Ishikawa (cell line): Measurements from ENCODE around the gene CNNM2.

Experiments
- CEBPB ChIP-seq: IDR thresholded peaks from 2 replicates; pipeline ENCODE4 v1.6.1; 2012
- CREB1 ChIP-seq: IDR thresholded peaks from 2 replicates; pipeline ENCODE4 v1.6.1; 2012; ENCODE audit warnings: low read depth
- EGR1 ChIP-seq: IDR thresholded peaks from 2 replicates; pipeline ENCODE4 v1.6.1; 2012
- EP300 ChIP-seq: IDR thresholded peaks from 2 replicates; pipeline ENCODE4 v1.6.1; 2012; ENCODE audit warnings: borderline replicate concordance
- FOXM1 ChIP-seq: IDR thresholded peaks from 2 replicates; pipeline ENCODE4 v1.6.1; 2012; ENCODE audit warnings: low read depth, borderline replicate concordance
- NFIC ChIP-seq: IDR thresholded peaks from 2 replicates; pipeline ENCODE4 v1.6.1; 2012
- RAD21 ChIP-seq: IDR thresholded peaks from 2 replicates; pipeline ENCODE4 v1.6.1; 2012; ENCODE audit warnings: low read depth
- REST ChIP-seq: IDR thresholded peaks from 2 replicates; pipeline ENCODE4 v1.6.1; 2012; ENCODE audit warnings: low read depth, mild to moderate bottlenecking
- TAF1 ChIP-seq: IDR thresholded peaks from 2 replicates; pipeline ENCODE4 v1.6.1; 2012; ENCODE audit warnings: low read depth, mild to moderate bottlenecking
- TCF12 ChIP-seq: IDR thresholded peaks from 2 replicates; pipeline ENCODE4 v1.6.1; 2012; ENCODE audit warnings: low read depth
- TEAD4 ChIP-seq: IDR thresholded peaks from 2 replicates; pipeline ENCODE4 v1.6.1; 2012
- YY1 ChIP-seq: IDR thresholded peaks from 2 replicates; pipeline ENCODE4 v1.6.1; 2012; ENCODE audit warnings: low read depth
- ZBTB7A ChIP-seq: IDR thresholded peaks from 2 replicates; pipeline ENCODE4 v1.6.1; 2012; ENCODE audit warnings: low read depth
- TF ChIP-seq, protein P1 (sequence below): IDR thresholded peaks from 2 replicates; pipeline ENCODE4 v1.6.1; 2012
- TF ChIP-seq, protein P2 (sequence below): IDR thresholded peaks from 2 replicates; pipeline ENCODE4 v1.6.1; 2012

Gene CNNM2

DNA sequence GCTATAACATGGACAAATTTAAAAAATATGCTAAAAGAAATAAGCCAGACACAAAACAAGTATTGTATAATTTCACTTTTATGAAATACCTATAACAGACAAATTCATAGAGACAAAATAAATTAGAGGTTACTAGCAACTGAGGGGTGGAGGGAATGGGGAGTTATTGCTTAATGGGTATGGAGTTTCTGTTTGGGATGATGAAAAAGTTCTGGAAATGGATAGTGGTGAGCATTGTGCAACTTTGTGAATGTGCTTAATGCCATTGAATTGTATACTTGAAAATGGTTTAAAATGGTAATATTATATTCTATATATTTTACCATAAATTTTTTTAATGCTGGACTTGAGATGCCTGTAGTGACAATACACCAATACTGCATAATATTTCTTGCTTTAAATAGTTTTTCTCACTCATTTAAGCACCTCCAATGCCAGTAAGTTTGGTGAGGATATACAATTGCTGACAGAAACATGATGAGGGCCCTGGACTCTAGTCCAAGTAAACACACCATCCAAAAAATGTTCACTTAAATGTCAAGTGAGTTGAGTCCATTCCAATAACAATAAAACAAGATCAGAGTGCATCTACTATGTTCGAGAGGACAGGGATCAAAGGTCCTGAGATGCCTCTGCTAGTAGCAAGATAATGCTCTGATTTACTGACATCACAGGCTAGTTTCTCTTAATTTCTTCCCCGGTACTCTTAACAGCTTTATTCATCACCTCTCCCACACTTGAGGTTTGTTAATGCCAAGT lies 203.1 kb downstream of the CNNM2 start:
- TF ChIP-seq CEBPB (peak; percentile 29; the same call in 1 of the 2 replicates), RAD21 (no peak)

DNA sequence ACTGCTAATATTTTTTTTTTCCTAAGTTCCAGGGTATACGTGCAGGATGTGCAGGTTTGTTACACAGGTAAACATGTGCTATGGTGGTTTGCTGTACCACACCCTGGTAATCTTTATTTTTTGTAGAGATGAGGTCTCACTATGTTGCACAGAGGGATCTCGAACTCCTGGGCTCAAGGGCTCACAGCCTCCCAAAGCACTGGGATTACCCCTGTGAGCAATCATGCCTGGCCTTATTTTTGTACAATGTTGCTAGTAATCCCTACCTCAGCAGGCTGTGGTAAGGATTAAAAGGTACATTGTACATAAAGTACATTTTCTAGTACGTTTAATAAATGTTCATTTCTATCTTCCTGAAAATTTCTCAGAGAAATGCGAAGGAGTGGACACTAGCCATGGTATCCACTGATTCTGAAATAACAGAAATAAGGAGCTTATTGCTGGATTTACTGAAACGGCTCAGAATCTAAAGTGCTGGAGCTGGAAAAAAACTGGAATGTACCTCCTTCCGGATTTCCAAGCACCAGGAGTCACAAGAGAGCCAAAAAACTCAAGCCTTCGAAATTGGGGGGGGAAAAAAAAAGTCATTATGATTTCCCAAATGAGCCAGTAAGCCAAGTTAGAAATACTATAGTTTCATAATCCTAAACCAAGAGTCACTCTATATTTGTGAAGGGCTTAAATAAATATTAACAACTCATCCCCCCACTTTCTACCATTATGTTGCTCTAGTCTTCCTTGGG lies 205.4 kb downstream of the CNNM2 start:
- no peak for TF ChIP-seq TCF12
- no peak for TF ChIP-seq FOXM1
- TF ChIP-seq RAD21: no peak
- TF ChIP-seq, protein P1, sequence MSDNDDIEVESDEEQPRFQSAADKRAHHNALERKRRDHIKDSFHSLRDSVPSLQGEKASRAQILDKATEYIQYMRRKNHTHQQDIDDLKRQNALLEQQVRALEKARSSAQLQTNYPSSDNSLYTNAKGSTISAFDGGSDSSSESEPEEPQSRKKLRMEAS: no peak
- TF ChIP-seq TEAD4: no peak
- TF ChIP-seq NFIC: no peak
- TF ChIP-seq EGR1: no peak
- no peak for TF ChIP-seq YY1
- no peak for TF ChIP-seq TAF1
- no peak for TF ChIP-seq CEBPB
- no peak for TF ChIP-seq ZBTB7A
- TF ChIP-seq EP300: no peak
- no peak for TF ChIP-seq REST
- no peak for TF ChIP-seq CREB1
- TF ChIP-seq, protein P2, sequence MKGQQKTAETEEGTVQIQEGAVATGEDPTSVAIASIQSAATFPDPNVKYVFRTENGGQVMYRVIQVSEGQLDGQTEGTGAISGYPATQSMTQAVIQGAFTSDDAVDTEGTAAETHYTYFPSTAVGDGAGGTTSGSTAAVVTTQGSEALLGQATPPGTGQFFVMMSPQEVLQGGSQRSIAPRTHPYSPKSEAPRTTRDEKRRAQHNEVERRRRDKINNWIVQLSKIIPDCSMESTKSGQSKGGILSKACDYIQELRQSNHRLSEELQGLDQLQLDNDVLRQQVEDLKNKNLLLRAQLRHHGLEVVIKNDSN: no peak

DNA sequence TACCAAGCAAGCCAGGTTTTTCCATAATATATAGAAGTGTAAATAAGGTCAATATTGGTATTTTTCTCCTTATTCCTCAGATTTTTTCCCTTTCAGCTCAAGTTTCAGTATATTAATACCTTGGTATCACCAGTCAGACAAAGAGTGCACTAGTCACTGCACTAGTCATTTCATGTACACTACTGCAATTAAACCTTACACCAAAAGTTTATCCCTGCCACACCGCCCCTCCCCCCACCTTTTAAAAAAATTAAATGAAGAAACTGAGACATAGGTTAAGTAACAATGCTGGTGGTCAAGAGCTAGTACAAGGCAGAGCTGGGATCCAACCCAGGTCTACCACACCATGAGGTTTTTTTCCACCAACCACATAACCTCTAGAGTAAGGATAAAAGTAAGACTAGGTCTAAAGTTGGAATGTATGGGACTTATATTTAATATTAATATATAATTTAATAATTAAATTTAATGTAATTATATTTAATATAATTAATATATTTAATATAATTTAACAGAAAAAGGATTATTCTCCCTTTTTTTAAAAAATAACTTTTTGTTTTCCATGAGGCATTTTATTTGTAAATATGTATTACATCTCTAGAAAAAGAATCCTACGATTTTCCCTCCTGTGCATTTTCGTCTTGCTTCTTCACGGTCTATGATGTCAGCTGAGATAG lies 206.5 kb downstream of the CNNM2 start:
- TF ChIP-seq CREB1 (no peak), EP300 (no peak), TEAD4 (no peak), NFIC (no peak), EGR1 (no peak), YY1 (no peak), REST (no peak), RAD21 (no peak), FOXM1 (no peak), TCF12 (no peak), ZBTB7A (no peak), TAF1 (no peak), CEBPB (no peak)

- TF ChIP-seq REST (no peak), ZBTB7A (no peak), EGR1 (no peak), NFIC (no peak), TAF1 (no peak), YY1 (no peak), TEAD4 (no peak), EP300 (no peak), CEBPB (no peak), FOXM1 (no peak), TCF12 (no peak)
- TF ChIP-seq, protein P2: no peak
- TF ChIP-seq, protein P1: no peak
Observed at GRCh38 chr10:103125323-103126267, 207.5 kb downstream of the CNNM2 start.
